ENCODE results near the gene DPEP3.

DNA sequence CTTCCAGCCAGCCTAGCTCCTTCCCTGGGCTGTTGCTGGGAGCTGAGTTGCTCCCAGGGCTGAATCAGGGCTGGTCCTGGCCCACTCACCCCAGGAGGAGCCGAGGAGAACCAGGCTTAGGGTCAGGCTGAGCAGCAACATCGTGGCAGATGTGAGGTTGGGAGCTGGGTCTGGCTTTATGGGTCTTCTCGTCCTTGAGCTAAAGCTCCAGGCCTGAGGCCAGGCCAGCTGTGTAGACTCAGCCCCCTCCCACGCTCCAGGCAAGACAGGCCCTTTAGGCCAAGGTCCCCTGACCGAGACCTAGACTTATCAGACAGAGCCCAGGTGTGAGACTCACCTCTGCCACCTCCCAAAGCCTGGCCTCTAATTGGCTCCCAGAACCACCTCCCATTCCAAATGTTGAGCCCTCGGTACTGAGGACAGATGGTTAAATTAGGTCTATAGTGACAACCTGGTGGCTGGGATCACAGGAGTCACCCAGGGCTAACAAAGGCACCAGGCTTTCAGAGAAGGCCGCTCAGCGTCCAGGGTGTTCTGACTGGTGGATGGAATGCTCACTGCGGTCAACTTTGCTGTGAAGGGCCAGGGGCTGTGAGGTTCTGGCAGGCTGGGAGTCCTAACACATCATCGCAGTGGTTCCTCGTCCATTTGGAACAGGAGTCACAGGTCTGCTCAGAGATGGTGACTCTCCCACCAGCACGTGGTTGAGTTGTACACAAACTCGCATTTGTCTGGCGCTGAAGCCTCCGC lies 48.4 kb downstream of the DPEP3 start, which contains the start of gene CTRL:
- TF ChIP-seq, protein P1, sequence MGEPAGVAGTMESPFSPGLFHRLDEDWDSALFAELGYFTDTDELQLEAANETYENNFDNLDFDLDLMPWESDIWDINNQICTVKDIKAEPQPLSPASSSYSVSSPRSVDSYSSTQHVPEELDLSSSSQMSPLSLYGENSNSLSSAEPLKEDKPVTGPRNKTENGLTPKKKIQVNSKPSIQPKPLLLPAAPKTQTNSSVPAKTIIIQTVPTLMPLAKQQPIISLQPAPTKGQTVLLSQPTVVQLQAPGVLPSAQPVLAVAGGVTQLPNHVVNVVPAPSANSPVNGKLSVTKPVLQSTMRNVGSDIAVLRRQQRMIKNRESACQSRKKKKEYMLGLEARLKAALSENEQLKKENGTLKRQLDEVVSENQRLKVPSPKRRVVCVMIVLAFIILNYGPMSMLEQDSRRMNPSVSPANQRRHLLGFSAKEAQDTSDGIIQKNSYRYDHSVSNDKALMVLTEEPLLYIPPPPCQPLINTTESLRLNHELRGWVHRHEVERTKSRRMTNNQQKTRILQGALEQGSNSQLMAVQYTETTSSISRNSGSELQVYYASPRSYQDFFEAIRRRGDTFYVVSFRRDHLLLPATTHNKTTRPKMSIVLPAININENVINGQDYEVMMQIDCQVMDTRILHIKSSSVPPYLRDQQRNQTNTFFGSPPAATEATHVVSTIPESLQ (CRISPR knock-in tag; IDR thresholded peaks at IDR 0.05) = no peak
- TF ChIP-seq, protein P2, sequence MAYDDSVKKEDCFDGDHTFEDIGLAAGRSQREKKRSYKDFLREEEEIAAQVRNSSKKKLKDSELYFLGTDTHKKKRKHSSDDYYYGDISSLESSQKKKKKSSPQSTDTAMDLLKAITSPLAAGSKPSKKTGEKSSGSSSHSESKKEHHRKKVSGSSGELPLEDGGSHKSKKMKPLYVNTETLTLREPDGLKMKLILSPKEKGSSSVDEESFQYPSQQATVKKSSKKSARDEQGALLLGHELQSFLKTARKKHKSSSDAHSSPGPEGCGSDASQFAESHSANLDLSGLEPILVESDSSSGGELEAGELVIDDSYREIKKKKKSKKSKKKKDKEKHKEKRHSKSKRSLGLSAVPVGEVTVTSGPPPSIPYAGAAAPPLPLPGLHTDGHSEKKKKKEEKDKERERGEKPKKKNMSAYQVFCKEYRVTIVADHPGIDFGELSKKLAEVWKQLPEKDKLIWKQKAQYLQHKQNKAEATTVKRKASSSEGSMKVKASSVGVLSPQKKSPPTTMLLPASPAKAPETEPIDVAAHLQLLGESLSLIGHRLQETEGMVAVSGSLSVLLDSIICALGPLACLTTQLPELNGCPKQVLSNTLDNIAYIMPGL (CRISPR knock-in tag; IDR thresholded peaks at IDR 0.05) = no peak
- TF ChIP-seq TCF7 (CRISPR knock-in tag; IDR thresholded peaks at IDR 0.05; ENCODE audit: low read depth) = no peak
- TF ChIP-seq, protein P3, sequence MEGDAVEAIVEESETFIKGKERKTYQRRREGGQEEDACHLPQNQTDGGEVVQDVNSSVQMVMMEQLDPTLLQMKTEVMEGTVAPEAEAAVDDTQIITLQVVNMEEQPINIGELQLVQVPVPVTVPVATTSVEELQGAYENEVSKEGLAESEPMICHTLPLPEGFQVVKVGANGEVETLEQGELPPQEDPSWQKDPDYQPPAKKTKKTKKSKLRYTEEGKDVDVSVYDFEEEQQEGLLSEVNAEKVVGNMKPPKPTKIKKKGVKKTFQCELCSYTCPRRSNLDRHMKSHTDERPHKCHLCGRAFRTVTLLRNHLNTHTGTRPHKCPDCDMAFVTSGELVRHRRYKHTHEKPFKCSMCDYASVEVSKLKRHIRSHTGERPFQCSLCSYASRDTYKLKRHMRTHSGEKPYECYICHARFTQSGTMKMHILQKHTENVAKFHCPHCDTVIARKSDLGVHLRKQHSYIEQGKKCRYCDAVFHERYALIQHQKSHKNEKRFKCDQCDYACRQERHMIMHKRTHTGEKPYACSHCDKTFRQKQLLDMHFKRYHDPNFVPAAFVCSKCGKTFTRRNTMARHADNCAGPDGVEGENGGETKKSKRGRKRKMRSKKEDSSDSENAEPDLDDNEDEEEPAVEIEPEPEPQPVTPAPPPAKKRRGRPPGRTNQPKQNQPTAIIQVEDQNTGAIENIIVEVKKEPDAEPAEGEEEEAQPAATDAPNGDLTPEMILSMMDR (IDR thresholded peaks at IDR 0.05) = no peak
- no peak for TF ChIP-seq NFYB (CRISPR knock-in tag; conservative IDR thresholded peaks at IDR 0.05; ENCODE audit: low read depth)

Data from WTC11 (cell line).